HG03139 (cell line): ENCODE data around the gene RTP5.

Experiments used
- ATAC-seq: cut with Tn5 transposase; IDR thresholded peaks from one replicate; pipeline ENCODE4 v1.9.1; 2021; ENCODE audit not compliant: unreplicated experiment

Gene RTP5

DNA sequence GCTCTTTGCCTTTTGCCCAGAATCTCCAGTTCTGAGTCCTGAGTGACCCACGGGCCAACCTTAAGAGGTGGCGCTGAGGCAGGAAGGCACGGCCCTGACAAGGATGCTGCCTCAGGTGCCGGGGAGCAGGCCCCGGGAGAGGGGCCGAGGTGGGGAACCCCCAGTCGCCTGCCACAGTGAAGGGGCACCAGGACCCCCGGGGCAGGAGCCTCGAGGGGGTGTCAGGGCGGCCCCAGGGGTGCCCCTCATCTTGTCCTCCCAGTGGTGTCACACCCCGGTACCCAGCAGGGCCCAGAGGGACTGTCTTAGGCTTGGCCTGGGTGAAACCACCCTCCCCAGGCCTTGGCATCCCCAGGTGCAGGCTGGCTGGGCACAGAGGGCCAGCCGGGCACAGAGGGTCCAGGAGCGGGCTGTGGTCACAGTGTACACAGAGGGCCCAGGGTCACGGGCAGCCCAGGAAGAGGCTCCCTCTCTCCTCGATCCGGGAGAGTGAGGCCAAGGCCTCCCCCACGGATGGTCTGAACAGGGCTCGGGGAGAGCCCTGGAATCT is 11.9 kb upstream of the RTP5 start:
- ATAC-seq = no peak

DNA sequence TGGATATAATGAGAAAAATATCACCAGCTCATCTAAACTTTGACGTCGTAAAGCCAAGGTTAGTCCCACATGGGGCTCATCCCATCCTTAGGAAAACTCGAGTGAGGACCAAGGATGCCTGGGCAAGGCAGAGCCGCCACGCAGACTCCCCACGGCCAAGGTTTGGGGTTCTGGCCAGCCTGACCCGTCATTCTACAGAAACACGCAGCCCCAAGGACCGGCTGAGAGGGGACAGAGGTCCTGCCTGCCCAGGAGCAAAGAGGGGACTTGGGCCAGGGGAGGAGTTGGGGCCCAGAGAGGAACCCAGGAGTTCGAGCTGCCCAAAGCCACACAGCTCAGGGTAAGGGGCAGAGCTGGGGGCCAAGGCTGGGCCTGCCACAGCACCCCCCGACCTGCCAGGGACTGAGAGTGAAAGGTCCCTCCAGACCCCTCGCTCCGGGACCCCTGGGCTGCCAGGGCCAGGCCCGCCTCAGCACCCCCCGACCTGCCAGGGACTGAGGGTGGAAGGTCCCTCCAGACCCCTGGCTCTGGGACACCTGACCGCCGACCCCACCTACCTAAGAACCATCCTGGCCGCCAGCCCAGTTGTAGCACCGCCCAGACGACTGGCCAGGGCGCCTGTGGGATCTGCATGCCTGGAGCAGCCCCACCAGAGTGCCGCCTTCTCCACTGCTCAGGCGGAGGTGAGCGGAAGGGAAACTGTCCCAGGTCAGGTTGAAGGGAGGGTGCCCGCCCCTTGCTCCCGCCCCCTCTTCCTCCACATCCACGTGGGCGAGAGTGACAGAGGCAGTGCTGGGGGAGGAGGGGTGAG is 11.1 kb upstream of the RTP5 start, which contains the start of gene PDCD1:
TSS of gene PDCD1 (minus strand) at position 689 of the 811 bp plus-strand sequence. CDS start at position 633, 56 bp downstream.
- no peak for ATAC-seq

DNA sequence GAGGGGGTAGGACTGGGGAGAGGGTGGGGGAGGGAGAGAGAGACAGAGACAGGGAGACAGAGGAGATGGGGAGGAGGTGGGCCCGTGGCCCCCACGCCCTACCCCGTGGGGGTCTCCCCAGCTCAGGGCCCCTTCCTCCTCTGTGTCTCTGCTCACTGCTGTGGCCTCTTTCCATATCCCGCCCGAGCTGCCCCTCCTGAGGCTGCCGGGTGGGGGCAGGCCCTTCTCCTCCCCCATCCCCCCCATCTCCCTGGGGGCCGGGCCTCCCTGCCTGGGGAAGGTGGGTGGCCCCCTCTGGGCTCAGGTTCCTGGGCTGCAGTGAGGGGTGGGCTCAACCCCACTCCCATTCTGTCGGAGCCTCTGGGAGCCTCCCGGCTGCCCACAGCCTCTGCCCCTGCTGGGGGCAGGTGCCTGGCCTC is 10.5 kb upstream of the RTP5 start:
- no peak for ATAC-seq

DNA sequence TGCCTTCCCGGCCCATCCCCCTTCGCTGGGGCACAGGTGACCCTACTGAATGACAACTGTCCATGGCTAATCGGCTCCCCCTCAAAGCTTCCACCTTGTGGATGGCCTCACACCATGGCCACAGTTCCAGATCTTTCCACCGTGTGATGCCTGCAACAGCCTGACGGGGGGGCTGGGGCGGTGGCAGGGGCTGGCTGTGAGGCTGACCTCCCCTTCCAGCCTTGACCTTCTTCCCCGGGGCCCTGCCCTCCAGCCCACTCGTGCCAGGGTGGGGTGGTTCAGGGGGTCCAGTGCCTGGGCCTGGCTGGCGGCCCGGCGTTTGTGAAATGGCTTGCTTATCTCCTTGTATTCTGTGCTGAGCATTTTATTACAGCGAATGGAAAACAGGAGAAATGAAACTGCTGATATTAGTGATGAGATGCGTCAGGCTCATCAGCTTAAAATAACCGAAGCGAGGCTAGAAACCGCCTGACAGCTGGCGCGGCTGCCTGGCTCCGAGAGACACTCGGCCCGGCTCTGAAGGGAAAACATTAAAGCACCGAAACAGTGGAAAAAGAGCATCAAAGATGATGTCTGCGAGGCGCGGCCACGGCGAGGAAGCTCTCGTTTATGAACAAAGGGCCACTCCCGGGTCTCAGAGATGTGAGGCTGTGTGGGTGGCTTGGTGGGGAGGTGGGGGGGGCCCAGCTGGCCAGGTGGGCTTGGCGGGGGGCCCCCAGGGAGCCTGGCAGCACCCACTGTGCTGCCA is 9.9 kb upstream of the RTP5 start:
- no peak for ATAC-seq

DNA sequence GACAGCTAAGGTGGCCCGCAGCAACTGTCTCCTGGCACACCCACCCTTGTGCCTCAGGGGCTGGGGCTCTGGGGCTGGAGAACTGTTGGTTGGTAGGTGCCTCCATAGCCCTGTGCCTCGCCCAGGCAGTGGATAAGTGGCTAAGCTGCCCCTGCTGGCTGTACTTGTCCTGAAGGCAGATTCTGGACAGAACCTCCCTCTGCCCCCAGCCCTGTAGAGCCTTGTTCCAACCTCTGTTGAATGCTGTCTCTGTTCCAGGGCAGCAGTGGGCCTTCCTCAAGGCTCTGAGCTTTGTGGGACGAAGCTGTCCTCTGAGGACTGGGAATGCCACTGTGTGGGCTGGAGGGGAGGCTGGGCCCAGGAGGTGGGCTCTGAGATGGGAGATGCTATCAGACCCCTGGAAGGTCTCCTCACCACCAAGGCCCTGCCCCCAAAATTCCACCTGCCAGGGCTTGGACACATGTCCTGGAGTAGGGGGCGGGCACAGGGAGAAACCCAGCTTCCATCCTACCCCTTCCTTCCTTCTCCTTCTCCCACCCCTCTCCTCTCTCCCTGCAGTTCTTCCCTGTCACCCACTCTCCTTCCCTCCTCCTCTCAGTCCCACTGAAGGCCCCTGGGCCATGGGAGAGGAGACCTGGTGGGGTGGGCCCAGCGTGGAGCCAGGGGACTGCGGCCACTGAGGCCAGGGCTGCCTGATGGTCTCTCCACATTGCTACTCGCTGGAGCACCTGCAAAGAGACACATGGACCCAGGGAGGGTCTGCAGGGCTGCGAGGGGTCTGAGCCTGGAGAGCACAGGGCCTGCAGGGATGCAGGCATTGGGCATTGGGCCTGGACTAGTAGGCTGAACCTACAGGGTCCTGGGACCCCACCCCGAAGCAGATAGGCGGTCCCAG is 9.1 kb upstream of the RTP5 start:
- ATAC-seq = no peak

DNA sequence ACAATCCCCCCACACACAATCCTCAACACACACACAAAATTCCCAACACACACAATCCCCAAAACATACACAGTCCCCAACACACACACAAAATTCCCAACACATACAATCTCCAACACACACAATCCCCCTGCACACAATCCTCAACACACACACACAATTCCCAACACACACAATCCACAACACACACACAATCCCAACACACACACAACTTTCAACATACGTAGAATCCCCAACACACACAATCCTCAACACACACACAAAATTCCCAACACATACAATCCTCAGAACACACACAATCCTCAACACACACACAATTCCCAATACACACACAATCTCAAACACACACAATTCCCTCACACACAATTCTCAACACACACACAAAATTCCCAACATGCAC is 8.3 kb upstream of the RTP5 start:
- no peak for ATAC-seq

DNA sequence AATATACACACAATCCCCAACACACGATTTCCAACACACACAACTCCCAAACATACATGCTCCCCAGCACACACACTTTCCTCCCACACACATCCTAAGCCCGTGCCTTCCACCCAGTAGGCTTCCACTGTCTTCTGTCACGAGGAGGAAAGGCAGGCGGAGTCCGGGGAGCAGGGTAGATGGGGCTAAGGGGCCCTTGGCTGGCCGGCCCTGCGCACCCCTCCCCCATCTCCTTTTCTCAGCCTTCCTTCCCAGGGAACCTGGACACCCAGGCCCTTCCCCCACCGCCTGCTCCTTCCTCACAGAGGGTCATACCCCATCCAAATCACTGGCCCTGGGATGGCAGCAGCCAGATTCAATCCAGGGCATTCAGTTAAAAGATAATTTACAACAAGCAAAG is 7.4 kb upstream of the RTP5 start:
- ATAC-seq = no peak

DNA sequence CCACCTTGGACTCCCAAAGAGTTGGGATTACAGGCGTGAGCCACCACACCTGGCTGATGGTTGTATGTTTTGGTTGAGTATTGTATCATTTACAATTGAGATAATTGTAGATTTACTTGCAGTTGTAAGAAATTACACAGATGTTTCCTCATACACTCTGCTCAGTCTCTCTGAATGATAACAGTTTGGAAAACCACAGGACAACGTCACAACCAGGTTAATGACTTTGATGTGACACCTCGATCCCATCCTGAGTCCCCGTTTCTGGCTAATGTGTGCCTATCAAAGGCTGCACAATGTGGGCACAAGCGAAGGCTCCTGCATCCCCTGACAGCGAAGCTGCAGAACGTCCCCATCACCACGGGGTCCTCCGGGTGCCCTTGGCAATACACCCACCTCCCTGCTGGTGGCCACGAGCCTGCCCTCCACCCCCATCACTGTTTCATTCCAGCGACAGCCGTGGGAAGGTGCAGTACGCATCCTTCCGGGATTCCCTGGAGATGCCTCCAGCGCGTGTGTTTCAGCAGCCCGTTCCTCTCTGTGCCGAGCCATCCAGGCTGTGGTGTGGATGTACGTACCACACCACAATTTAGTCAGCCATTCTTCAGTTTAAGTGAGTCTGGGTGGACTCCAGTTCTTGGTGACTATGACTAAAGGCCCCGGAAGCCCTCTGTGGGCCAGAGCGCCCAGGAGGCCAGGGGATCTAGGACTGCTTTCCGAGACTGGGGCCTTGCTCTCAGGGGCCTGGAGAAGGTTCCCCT is 6.6 kb upstream of the RTP5 start:
- ATAC-seq = no peak

DNA sequence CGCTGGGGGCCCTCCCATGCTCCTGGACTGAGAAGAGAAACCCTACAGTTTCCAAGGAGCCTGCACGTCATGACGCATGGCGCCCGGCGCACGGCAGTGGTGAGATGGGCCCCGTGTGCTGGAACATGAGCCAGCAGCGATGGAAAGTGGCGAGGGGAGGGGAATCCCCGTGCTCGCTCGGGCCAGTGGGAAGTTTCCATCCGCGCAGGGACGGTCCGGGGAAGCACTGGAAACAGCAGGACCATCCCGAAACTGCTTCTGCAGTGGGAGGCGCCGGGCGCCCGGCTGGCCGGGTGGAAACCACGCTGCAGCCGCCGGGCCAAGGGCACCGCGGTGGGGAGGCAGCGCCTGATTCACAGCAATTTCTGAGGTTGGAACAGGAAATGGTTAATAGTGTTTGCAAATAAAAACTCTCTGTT is 6.0 kb upstream of the RTP5 start:
- ATAC-seq = no peak

DNA sequence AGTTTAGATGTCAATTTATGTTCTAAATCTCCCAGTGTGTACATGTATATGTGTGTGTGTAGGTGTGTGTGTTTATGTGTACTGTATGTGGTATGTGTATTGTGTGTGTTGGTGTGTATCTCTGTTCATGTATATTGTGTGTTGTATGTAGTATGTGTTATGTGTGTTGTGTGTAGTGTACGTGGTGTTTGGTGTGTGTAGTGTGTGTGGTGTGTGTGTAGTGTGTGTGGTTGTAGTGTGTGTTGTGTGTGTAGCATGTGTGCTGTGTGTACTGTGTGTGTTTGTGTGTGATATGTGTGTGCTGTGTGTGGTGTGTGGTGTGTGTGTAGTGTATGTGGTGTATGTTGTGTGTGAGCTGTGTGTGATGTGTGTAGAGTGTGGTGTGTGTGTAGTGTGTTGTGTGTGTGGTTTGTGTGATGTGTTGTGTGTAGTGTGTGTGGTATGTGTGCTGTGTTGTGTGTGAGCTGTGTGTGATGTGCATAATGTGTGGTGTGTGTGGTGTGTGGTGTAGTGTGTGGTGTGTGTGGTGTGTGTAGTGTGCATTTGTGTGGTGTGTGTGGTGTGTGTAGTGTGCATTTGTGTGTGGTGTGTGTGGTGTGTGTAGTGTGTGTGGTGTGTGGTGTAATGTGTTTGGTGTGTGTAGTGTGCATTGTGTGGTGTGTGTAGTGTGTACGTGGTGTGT is 5.2 kb upstream of the RTP5 start:
- ATAC-seq = no peak

DNA sequence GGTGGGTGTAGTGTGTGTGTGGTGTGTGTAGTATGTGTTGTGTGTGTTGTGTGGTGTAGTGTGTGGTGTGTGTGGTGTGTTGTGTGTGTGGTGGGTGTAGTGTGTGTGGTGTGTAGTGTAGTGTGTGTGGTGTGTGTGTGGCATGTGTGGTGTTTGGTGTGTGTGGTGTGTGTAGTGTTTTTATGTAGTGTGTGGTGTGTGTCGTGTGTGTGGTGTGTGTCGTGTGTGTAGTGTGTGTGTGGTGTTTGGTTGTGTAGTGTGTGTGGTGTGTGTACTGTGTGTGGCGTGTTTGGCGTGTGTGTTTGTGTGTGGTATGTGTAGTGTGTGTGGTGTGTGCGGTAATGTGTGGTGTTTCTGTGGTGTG is 4.7 kb upstream of the RTP5 start:
- no peak for ATAC-seq

DNA sequence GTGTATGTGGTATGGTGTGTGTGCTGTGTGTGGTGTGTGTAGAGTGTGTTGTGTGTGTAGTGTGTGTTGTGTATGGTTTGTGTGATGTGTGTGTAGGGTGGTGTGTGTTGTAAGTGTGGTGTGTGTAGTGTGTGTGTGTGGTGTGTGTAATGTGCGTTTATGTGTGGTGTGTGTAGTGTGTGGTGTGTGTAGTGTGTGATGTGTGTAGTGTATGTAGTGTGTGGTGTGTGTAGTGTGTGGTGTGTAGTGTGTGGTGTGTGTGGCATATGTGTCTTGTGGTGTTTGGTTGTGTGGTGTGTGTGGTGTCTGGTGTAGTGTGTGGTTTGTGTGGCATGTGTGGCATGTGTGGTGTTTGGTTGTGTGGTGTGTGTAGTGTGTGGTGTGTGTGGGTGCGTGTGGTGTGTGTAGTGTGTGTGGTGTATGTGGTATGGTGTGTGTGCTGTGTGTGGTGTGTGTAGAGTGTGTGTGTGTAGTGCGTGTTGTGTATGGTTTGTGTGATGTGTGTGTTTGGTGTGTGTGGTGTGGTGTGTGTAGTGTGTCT is 4.0 kb upstream of the RTP5 start:
- ATAC-seq = no peak

DNA sequence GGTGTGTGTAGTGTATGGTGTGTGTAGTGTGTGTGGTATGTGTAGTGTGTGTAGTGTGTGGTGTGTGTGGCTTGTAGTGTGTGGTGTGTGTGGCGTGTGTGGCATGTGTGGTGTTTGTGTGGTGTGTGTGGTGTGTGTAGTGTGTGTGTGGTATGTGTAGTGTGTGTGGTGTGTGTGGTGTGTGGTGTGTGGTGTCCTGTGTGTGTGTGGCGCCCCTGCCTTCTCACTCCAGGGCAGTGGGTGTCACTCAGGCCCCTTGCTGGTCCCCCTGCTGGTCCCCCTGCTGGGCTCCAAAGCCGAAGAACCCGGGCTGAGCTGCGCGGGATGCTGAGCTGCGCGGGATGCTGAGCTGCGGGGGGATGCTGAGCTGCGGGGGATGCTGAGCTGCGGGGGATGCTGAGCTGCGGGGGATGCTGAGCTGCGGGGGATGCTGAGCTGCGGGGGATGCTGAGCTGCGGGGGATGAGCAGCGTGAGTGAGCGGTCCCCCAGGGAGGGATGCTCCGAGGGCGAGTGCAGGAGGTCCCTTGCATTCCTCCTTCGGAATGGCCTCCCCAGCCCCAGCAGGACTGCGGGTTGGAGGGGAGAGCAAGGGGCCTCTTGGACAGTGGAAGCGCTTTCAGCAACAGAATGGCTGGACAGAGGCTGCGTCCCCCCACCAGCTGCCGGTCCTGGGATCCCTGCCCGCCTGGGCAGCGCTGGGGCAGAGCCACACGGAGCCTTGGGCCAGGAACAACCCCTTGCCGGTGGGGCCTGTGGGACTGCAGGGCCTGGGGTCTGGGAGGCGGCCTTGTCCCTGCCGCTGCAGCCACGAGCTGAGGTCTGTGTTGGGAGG is 3.4 kb upstream of the RTP5 start:
- ATAC-seq = no peak

DNA sequence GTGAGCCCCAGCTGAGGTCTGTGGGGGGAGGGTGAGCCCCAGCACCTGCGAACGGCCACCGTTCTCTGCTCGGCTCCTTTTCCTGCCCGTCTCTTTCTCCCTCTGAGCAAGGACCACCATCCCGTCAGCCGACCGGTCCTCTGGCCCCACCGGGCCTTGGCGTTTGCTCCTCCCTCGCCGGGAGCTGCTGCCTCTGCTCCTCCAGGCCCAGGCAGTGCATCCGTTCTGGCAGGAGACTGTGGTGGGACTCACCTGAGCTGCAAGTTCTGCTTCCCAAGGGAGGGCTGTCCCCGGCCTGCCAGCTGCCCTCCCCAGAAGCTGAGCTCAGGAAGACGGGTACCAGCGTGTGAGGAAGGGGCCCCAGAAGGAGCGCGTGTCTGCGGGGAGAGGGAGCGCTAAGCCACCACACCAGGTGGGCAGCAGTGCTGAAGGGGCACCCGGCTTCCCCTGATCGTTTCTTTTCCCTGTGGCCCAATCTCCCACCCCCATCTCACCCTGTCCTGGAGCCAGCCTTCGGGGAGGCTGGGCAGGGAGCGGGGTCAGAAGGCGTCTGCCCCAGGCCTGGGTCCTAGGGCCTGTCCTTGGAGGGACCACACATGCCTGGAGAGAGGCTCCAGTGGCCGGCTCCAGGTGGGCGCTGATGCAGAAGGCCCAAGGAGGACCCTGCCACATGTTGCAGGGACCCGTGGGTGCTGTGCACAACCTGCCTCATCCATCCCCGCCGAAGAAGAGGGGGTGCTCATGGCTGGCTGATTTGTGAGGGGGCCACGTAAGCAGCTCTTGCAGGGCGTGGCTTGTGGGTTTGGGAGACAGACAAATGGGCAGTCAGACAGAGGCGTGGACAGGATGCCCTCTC is 2.5 kb upstream of the RTP5 start:
- no peak for ATAC-seq

DNA sequence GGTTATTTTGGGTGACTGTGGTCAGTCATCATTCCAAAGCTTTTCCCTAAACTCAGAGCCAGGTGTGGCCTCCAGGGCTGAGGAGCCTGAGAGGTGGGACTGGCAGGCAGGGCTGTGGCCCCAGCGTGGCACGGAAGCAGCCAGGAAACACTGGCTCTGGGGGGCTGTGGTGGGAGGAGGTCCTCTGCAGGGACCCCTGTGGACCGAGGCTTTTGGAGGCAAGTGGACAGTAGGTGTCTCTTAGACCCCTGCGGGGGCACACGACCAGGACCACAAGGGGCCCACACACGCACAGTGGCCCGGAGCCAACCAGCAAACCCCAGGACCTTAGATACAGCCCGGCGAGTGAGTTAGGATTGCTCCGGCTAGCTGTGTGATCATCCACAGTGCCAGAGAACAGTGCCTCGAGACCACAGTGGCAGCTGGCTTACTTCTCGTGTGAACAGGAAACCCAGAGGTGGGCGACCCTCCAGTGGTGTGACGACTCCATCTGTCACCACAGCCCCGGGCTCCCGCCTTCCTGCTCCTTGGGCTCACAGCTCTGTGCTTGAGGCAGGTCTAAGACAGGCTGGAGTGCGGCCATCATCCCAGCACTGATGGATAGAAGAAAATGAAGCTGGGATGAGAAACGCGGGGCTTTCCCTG is 1.6 kb upstream of the RTP5 start:
- ATAC-seq = no peak

DNA sequence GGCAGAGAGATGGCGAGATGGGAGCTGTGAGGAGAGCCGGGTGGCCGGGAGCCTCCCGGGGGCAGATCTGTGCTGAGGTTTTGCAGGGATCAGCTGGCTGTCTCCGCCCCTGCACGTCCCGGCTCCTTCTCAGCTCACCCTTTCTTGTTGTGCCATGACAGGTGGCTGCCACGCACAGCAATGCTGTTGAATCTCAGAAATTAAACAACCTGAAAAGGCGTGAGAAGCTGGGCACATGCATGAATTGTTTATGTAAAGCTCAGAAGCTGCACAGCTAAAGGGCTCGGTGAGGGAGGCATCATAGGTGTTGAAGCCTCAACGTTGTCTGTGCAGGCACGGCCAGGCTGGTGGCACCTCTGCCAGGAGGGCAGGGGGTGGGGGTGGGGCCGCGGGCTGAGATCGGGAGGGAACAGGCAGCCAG is 858 bp upstream of the RTP5 start:
- no peak for ATAC-seq

DNA sequence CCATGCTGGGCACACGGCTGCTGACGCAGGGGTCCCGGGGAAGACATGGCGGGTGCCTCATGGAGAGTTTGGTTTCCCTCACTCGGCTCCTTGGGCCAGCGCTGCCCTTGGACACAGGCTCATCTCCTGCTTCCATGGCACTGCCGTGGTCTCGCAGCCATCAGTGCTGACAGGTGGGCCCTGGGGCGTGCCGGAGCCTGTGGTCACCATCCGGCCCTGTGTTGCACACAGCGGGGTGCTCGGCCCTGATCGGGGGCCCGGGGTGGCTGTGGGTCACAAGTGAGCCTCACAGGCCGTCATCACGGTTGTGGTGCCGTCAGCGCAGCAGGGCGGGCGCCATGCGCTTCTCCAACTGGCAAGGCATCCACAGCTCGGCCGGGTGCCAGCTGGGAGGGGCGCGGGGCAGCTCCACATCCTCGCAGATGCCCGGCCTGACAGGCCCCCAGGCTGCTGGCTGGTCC is 582 bp downstream of the RTP5 start:
- no peak for ATAC-seq
